Smooth muscle cell (in vitro differentiated cells): ENCODE results near the gene AKR1C4. TPM values are rescaled to one million over a fixed set of nuclear protein-coding genes. Genes with fewer than 3 reads are reported as not detected.
"Not testable (repeated sequence)": the region's sequence is repeated elsewhere in the genome, so short reads cannot be mapped to it uniquely, and the experiment has no call there.

ENCODE experiments used
- DNase-seq: peaks from one replicate; lab custom pipeline; 2025; ENCODE audit not compliant: unreplicated experiment; lab: John Stamatoyannopoulos, UW
- H2AFZ ChIP-seq: fragments of 200-600 bp; sonication (generic); 2 replicates; pipeline ENCODE4 v1.6.0; 2016; ENCODE audit warnings: antibody characterized with exemption, low read depth, mild to moderate bottlenecking
- H3F3A ChIP-seq: fragments of 200-600 bp; sonication (generic); 2 replicates; pipeline ENCODE4 v1.6.0; 2017; ENCODE audit warnings: antibody characterized with exemption, low read depth
- H3K27ac ChIP-seq: fragments of 200-600 bp; sonication (generic); 2 replicates; pipeline ENCODE4 v1.5.1; 2016; ENCODE audit warnings: low read depth, mild to moderate bottlenecking
- H3K27me3 ChIP-seq: fragments of 200-600 bp; sonication (generic); 2 replicates; pipeline ENCODE4 v1.6.1; 2016; ENCODE audit warnings: low read depth, mild to moderate bottlenecking
- H3K36me3 ChIP-seq: fragments of 200-600 bp; sonication (generic); 2 replicates; pipeline ENCODE4 v1.5.1; 2016; ENCODE audit warnings: low read depth
- H3K4me1 ChIP-seq: fragments of 200-600 bp; sonication (generic); 2 replicates; pipeline ENCODE4 v1.5.1; 2016; ENCODE audit warnings: low read depth
- H3K4me2 ChIP-seq: fragments of 200-600 bp; sonication (generic); 2 replicates; pipeline ENCODE4 v1.6.0; 2016; ENCODE audit warnings: mild to moderate bottlenecking
- H3K4me3 ChIP-seq: fragments of 200-600 bp; sonication (generic); 2 replicates; pipeline ENCODE4 v1.5.1; 2016; ENCODE audit warnings: mild to moderate bottlenecking
- H3K79me2 ChIP-seq: fragments of 200-600 bp; sonication (generic); 2 replicates; pipeline ENCODE4 v1.6.0; 2016; ENCODE audit warnings: low read depth, mild to moderate bottlenecking
- H3K9ac ChIP-seq: fragments of 200-600 bp; sonication (generic); 2 replicates; pipeline ENCODE4 v1.6.0; 2016; ENCODE audit warnings: low read depth
- H3K9me3 ChIP-seq: fragments of 200-600 bp; sonication (generic); replicated peaks from 2 replicates; pipeline ENCODE4 v1.5.1; 2016; ENCODE audit warnings: low read depth
- H4K20me1 ChIP-seq: fragments of 200-600 bp; sonication (generic); 2 replicates; pipeline ENCODE4 v1.6.0; 2016; ENCODE audit warnings: low read depth
- CTCF ChIP-seq: fragments of 200-600 bp; sonication (generic); IDR thresholded peaks from 2 replicates; pipeline ENCODE4 v1.5.1; 2017; ENCODE audit warnings: borderline replicate concordance, mild to moderate bottlenecking, antibody characterized with exemption; ENCODE audit not compliant: insufficient read depth, poor library complexity, severe bottlenecking
- WGBS: methylation state at CpG from one replicate; pipeline ENCODE4 v1.1.7; 2016; ENCODE audit warnings: low lambda C conversion rate; 5-methylcytosine and 5-hydroxymethylcytosine counted together
- polyA plus RNA-seq: library from polyadenylated mRNA; unstranded; fragments of >200 nt; fragmentation: Nextera tagmentation; extraction: Ambion mirVana; gene quantifications from 2 replicates; pipeline ENCODE4 v1.2.1, GENCODE V29; 2016
- total RNA-seq: library from RNA; depleted of rRNA; stranded (reverse); fragments of >200 nt; gene quantifications from 2 replicates; pipeline ENCODE4 v1.2.3, GENCODE V29; 2014

Gene AKR1C4
- total and polyA plus RNA-seq, 2 experiments from 2014 or later: not detected

- Histone ChIP-seq H3K4me1 (no peaks in the 10 kb centered on the region), H3K36me3 (no peaks in the 10 kb centered on the region), H3K4me3 (no peak overlapping the region), H3F3A (no peaks in the 10 kb centered on the region), H3K27me3 (no peaks in the 10 kb centered on the region), H3K27ac (no peak overlapping the region), H3K79me2 (no peaks in the 10 kb centered on the region), H4K20me1 (no peaks in the 10 kb centered on the region), H3K9ac (no peak overlapping the region), H3K4me2 (no peak overlapping the region), H3K9me3 (no peaks in the 10 kb centered on the region), H2AFZ (no peak overlapping the region)
- no peak for DNase-seq
- WGBS: 34% methylated on average over 2 of the region's 2 CpGs
- no peak for TF ChIP-seq CTCF
Measured at GRCh38 chr10:5216801-5217200, 20.2 kb downstream of the AKR1C4 start.

DNA sequence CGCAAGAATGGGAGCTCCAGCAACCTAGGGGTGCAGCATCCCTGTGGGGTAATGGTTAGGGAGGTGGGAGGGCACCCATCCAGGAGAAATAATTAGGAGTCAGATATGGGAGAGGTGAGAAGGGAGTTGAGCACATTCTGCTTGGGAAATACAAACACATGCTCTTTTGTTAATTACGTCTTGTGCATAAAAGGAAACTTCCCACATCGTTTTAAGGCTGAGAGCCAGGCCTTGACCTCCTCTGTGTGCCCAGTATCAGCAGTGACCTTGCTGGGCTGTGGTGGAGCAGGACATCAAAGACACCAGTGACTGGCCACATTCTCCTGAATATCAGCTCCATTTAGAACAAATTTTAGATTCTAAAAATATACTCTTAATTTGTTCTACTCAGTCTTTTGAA is 22.6 kb downstream of the AKR1C4 start:
- Histone ChIP-seq H3K9me3 (no peaks in the 10 kb centered on the region), H3K9ac (no peak overlapping the region), H3K27me3 (no peaks in the 10 kb centered on the region), H3K4me1 (no peaks in the 10 kb centered on the region), H3K79me2 (no peaks in the 10 kb centered on the region), H3F3A (no peaks in the 10 kb centered on the region), H3K27ac (no peak overlapping the region), H3K4me2 (no peak overlapping the region), H3K4me3 (no peak overlapping the region), H4K20me1 (no peaks in the 10 kb centered on the region), H2AFZ (no peak overlapping the region), H3K36me3 (no peaks in the 10 kb centered on the region)
- TF ChIP-seq CTCF: no peak
- 91% methylated on average over 3 of the region's 3 CpGs for WGBS
- DNase-seq: no peak

- not testable (repeated sequence) for H3K9ac ChIP-seq, H4K20me1 ChIP-seq, DNase-seq, H3K4me1 ChIP-seq, H3F3A ChIP-seq, H3K4me2 ChIP-seq, H3K79me2 ChIP-seq, H3K27me3 ChIP-seq, H3K27ac ChIP-seq, H3K4me3 ChIP-seq, H3K9me3 ChIP-seq, H2AFZ ChIP-seq, H3K36me3 ChIP-seq
- 87% methylated on average over 7 of the region's 7 CpGs for WGBS
Measured at GRCh38 chr10:5222942-5223341, 26.3 kb downstream of the AKR1C4 start.

DNA sequence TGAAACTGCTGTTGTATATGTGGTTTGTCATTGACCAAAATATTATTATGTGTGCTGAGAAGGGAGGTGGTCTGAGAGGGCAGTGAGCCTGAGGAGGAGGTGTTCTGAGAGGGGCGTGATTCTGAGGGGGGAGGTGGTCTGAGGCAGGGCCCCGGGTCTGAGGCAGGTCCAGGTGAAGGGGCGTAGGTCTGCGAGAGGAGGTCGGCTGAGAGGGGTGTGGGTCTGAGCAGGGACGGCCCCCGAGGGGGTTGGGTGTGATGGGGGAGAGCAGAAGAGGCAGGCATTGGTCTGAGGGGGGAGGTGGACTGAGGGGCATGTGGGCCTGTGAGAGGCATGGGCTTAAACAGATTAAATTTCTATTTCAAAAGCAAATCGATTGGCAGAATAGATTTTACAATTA is 32.4 kb downstream of the AKR1C4 start:
- Histone ChIP-seq H3K27me3 (no peaks in the 10 kb centered on the region), H2AFZ (no peak overlapping the region), H3F3A (no peaks in the 10 kb centered on the region), H4K20me1 (no peaks in the 10 kb centered on the region), H3K27ac (no peak overlapping the region), H3K4me1 (no peaks in the 10 kb centered on the region), H3K9me3 (no peaks in the 10 kb centered on the region), H3K36me3 (no peaks in the 10 kb centered on the region), H3K4me3 (no peak overlapping the region), H3K79me2 (no peaks in the 10 kb centered on the region), H3K4me2 (no peak overlapping the region), H3K9ac (no peak overlapping the region)
- TF ChIP-seq CTCF: no peak
- no peak for DNase-seq
- 78% methylated on average over 8 of the region's 8 CpGs for WGBS
